Left colon (tissue), 2 donors: ENCODE measurements around the gene ARPC5. TPM values are rescaled to one million over a fixed set of nuclear protein-coding genes. Genes with fewer than 3 reads are reported as not detected.

Experiments used
- ATAC-seq: fragments of 200-7000 bp; cut with Tn5 transposase; one replicate; pipeline ENCODE4 v1.9.1; 2020; ENCODE audit warnings: mild to moderate bottlenecking, moderate library complexity
- DNase-seq, 2 donors: peaks; one replicate each; pipeline ENCODE4 v3.0.0-alpha.2; 2020
- intact Hi-C, 2 donors: fragments of 100-400 bp; cut with DNase I in 1 of 2; cut with micrococcal nuclease in 1 of 2; formaldehyde crosslinking; loops; one replicate each; pipeline versions ENCODE4 v1.11.2 to v1.14.0; 2022; cut with DNase I, micrococcal nuclease
- total RNA-seq, 2 donors: library from RNA; stranded (reverse); fragmentation: NEBNext Ultra II Directional; extraction: Animal tissue kit (Norgen Biotek cat#: 25700); gene quantifications; one replicate each; pipeline ENCODE4 v1.2.1, GENCODE V29; 2021
- donor health status: DM: no; HTN: no; CAD: no.
- donor health status: DM: yes; HTN: yes; CAD: no.

Gene ARPC5
- total RNA-seq, 2 donors from 2014 or later, result 153 to 169 TPM

DNA sequence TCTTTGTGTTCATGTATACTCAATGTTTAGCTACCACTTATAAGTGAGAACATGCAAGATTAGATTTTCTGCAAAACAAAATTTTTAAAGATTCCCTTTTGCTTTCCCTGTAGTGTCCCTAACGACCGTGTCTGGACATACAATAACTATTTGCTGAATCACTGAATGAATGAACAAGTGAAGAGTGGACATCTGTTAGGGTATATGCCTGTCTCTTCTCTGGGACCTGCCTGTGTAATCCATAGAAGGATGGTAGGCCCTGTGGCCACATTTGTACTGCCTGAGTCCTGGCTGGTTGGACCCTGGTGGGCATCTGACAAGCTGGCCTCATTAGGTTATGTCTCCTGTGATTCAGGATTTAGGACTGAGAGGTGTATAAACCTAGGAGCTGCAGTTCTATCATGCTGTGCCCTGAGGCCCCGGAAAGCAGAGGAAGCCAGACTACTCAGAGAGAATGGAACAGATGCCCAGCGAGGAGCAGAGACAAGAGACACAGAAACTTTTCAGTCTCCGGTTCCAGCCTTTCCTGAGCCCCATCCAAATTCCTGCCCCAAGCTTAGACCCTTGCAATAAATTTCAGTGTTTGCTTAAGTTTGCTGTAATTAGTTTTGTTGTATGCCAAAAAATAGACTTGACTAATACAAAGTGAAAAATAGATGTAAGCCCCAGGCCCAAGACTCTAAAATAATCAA is 37.8 kb downstream of the ARPC5 start:
- DNase-seq (no peak), ATAC-seq (no peak)
- intact Hi-C loops, result no loop called here

DNA sequence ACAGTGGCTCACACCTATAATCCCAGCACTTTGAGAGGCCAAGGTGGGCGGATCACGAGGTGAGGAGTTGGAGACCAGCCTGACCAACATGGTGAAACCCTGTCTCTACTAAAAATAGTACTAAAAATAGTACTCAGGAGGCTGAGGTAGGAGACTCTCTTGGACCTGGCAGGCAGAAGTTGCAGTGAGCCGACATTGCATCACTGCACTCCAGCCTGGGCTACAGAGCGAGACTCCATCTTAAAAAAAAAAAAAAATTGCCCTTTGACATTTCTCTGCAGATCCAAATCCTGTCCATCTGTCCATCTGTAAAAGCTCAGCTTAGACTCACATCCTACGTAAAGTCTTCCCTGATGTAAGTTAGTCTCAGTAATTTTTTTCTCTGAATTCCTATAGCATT is 39.1 kb downstream of the ARPC5 start:
- intact Hi-C loops, result no loop called here
- ATAC-seq (no peak), DNase-seq (no peak)

DNA sequence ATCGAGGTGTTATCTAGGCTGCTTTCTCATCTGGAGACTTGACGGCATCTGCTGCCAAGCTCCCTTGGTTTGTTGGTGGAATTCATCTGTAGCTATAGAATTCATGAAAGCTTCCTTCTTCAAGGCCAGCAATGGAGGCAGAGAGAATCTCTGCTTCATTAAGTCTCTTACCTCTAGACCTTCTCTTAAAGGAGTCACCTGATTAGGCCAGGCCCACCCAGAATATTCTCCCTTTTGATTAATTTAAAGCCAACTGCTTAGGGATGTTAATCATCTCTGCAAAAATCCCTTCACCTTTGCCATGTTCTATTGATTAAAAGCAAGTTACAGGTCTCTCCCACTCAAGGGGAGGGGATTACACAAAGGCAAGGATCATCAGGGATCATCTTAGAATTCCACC is 40.0 kb downstream of the ARPC5 start:
- no peak for ATAC-seq
- intact Hi-C loops, result no loop called here
- DNase-seq, result no peak

DNA sequence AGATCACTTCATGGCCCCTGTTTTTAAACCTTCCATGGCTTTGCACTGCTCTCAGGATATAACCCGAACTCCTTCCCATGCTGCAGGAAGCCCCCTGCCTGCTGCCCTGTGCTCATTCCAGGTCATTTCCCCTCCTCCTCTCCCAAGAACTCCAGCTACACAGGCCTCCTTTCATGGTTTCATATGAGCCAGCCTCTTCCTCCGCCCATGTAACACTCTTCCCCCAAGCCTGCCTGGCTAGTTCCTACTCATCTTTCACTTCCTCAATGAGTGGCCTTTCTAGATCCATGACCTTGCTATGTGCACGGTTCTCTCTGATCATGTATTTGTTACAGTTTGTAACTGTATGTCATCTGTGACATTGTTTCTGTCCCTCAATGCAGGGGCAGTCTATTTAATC is 42.2 kb downstream of the ARPC5 start:
- intact Hi-C loops, result no loop called here
- DNase-seq (no peak), ATAC-seq (no peak)

DNA sequence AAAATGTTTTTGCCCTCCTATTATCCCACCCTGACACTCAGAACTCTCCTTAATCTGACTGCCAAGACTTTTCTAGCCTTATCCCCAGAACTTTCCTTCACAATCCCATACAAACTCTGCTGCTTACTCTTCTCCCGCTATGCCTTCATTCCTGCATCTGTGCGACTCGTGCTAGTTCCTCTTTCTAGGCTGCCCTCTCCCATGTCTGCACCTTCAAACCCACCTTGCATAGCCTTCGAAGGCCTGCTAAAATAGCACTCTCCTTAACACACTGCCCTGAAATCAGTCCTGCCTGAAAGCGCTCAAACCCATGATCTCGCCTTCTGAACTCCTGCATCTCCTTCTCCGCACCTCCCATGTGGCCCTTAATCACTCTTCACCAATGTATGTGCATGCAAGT is 42.9 kb downstream of the ARPC5 start:
- intact Hi-C loops, result no loop called here
- no peak for DNase-seq

DNA sequence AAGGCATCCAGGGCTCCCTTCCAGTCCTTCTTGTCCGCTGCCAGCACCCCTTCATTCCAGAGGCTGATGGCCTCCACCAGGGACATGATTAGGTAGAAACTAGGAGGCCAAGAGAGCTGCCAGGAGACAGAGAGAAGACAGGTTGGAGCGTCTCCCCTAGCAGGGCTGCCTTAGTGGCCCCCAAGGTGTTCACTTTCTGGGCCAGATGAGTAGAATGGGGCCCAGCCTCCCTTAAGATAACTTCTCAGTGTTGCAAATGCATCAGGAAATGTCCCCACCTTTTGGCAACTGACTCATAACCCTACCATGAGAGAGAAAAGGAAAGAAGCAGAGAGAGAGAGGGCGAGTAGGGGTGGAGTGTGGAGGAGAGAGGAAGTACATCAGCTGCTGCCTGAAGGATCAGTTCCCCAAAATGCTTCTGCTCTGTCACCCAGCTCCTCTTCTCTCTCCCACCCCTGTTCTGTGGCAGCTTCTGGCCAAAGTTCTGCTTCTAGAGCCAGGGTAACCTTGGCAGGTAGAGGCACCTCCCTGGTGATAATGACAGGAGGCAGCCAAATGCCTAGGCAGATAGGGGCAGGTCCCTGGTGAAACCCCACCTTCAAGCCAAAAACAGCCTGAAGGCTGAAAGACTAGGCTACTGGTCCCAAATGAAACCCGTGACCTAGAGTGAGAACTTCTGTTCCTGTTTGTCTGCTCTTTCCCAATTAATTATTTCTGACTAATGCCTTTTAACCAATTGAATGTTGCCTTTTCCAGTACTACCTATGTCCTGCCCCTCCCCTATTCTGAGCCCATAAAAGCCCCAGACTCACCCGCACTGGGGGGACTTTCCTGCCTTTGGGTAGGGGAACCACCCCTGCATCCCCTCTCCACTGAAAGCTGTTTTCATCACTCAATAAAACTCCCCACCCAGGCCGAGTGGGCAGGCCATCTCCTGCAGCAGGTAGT is 45.1 kb downstream of the ARPC5 start, which contains the start of gene NCF2:
NCF2 (minus strand) TSS at position 216 of the 948 bp plus-strand sequence; CDS start at position 86, 130 bp downstream.
- peak in 1 of 2 donors; percentile 29 for DNase-seq
- ATAC-seq, result peak; percentile 62
- intact Hi-C loops, result no loop called here

More for the DNA sequence above, 42.9 kb downstream of the ARPC5 start:
- no peak for ATAC-seq

DNA sequence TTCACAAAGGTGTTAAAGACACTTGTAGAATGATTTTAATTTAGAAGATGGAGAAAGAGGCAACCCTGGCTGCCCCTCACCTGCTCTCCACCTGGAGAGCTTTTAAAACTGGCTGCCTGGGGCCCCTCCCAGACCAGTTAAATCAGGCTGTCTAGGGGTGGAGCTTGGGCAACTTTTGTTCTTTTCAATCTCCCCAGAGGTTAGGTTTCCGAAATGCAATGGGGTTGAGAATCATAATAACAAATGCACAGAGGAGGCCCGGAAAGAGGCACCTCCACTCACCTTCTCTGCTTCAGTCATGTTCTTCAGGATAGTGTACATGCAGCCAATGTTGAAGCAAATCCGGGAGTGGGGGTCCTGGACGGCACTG is 45.7 kb downstream of the ARPC5 start:
- no peak for ATAC-seq
- no peak for DNase-seq
- intact Hi-C loops, result no loop called here

DNA sequence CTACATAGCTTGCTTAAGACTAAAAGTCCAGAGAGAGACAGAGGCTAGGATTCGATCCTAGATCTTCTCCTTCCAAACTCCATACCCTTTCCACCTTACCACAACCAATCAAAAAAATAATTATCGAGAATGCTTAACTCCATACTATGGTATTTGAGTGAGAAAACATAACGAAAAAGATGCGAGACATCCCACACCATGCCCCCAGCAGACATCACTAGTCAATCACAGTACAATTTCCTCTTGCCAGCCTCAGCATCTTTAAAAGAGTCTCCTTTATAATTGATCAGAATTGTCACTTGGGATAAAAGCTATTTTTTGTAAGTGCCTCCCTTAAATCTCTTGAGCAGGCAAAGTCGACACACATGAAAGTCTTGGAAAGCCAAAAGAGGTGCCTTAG is 46.2 kb downstream of the ARPC5 start:
- ATAC-seq, result no peak
- no peak for DNase-seq
- intact Hi-C loops, result no loop called here

DNA sequence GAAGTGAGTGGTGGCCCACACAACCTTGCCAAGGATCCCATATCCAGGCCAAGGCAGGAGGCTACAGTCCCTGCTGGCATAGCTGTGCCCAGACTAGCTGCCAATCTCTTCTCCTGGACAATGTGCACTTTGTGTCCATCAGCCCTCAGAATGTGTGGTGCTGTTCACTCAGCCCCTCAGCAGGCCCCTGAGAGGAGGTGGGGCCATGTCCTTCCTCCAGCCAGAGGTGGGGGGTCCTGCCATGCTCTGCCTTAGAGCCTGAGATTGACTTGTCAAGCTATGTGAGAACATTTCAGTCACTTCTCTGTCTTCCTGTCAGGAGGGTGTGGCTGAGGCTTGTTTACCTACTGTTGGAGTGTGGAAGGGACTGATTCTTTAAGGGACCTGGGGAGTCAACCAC is 46.8 kb downstream of the ARPC5 start:
- intact Hi-C loops, result no loop called here
- ATAC-seq, result peak; percentile 92
- DNase-seq, result peak; percentile 25 to 49

DNA sequence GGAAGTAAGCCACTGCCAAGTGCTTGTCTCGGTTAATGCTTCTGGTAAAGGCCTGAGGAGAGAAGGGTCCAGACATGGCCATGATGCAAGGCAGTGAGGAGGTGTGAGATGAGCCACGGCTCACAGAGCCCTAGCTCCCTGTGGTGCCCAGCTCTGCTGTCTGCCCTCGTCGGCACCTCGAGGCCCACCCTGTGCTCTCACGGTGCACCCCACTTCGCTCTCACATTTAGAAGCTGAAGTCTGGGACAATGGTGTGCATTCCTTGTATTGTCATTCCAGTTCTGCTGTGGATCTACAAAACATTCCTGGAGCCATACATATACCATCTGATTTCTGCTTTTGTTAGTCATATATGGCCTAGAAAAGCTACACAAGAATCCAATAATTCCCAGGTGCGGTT is 48.7 kb downstream of the ARPC5 start:
- intact Hi-C loops, result no loop called here
- no peak for DNase-seq
- ATAC-seq, result no peak

DNA sequence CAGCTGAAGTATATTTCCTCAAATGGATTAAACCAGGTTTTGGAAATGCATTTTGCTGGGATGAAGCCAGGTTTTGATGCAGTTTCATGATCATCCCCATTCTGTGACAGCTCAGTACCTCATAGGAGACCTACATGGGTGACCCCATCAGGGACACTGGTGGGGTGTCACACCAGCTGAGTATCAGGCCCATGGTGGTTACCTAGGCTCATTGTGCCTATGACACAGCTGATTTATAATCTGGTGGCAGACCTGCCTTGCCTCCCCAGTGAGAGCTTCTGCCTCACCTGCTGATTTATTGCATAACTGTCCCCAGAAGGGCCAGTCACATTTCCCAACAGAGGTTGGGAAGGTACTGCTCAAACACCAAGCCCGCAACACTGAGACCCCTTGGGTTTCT is 49.1 kb downstream of the ARPC5 start:
- ATAC-seq, result no peak
- intact Hi-C loops, result no loop called here
- no peak for DNase-seq

DNA sequence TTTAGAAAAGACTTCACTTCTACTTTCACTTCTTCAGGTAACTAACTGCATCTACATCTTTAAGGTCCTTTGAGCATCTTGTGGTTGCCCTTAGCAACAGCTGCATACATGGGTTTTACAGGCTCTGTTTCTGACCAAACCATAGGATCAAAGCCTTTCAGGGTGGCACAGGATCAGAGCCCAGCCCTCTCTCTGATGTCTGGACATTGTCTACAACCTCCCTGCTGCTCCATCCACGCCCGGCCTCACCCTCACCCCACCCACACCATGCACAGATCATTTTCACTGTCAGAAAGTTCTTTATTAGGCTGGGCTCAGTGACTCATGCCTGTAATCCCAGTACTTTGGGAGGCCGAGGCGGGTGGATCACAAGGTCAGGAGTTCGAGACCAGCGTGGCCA is 50.5 kb downstream of the ARPC5 start:
- ATAC-seq (peak; percentile 72), DNase-seq (peak in 1 of 2 donors; percentile 30)
- intact Hi-C loops, result no loop called here

DNA sequence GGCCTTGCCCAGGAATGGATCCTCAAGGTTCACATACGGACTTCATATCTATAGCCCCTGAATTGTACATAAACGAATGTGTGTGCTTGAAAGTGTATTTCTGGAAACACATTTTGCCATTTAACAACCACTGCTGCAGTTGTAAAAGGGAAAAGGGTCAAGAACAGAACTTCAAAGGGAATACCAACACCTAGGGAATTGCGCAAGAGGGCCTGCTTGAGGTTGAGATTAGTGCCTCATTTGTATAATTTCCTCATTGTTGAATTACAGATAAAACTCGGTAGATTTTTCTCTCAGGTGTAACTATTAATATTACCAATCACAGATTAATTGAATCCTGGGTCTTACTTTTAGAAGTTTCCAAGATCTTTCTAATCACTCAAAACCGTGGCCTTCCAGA is 51.4 kb downstream of the ARPC5 start:
- DNase-seq (no peak), ATAC-seq (no peak)
- intact Hi-C loops, result no loop called here

DNA sequence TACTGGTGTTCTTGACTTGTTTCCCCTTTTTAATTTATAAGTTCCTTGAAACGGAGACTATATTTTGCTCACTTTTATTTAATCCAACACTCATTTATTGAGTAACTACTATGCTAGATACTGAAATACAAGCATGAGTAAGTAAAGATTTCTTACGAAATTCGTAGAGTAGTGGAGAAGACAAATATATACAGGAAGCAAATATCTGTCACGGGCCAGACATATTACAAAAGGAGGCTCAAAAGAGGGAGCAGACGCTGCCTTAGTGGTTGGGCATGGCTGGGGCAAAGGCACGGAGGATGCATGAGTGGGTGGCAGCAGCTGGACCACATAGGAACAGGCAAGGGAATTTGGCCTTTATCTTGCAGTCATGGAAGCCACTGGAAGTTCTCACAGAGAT is 52.1 kb downstream of the ARPC5 start:
- DNase-seq, result no peak
- intact Hi-C loops, result no loop called here
- no peak for ATAC-seq

DNA sequence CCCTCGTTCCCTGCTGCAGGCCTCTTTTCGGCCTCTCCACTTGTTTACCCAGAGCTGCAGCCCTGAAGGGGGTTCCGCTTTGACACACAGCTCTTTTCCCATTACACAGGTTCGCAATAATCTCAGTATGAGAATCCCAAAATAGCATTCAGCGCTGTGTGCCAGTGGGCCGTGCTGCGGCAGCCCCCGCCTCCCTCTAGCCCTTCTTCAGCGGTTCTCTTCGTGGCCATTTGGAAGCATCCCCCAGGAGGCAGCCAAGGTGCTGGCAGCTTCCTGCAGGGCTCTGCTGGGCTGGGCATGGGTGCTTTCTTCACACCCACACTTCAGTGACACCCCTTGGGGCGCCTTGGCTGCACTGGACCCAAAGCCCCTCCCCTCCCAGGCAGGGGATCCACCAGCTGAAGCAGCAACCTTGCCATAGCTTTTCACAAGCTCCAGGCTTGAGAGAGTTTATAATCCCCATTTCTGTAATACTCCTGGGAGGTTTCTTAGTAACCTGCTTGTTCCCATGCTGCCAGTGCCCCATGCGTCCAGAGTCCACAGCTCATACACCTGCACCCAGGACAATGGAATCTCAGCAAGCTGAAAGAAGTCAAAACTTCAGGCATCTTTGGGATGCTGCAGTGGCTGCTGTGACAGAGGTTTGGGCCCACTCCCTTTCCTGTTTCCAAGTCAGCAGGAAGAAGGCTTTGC is 53.4 kb downstream of the ARPC5 start:
- intact Hi-C loops, result no loop called here
- DNase-seq (no peak), ATAC-seq (peak; percentile 56)

DNA sequence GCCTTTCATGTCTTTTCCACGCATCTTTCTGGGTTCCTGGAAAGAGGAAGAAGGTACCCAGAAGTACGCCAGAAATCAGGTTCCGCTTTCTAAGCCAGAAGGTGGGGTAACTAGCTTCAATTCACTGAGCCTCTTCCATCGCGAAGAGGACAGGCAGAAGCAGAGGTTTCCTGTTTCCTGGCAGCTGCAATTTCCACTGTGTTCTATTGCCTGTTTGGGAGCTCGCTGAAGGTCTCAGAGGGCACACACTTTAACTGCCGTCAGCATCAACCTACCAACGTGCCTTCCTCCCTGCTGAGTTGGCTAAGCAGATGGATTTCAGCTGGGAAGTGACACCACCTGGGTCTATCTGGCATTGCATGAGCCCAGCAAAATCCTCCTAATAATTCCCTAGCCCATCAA is 55.3 kb downstream of the ARPC5 start:
- DNase-seq (no peak), ATAC-seq (no peak)
- intact Hi-C loops, result no loop called here

DNA sequence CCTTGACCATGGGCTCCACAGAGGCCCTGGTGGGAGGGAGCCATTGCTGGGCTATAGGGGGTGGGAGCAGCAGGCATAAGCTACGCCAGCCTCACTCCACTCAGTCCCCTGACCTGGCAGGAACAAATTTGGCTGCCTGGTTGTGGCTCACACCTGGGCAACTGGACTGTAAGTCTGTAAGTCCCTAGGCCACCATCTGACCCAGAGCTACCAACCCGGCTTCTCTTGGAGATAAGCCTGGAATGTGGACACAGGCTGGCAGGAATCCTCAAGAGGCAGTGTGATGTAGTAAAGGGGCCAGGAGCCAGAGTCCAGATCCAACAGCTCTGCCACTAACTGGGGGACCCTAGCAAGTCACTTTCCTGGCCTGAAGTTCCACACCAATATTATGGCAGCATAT is 56.7 kb downstream of the ARPC5 start:
- no peak for DNase-seq
- ATAC-seq, result no peak
- intact Hi-C loops, result no loop called here

DNA sequence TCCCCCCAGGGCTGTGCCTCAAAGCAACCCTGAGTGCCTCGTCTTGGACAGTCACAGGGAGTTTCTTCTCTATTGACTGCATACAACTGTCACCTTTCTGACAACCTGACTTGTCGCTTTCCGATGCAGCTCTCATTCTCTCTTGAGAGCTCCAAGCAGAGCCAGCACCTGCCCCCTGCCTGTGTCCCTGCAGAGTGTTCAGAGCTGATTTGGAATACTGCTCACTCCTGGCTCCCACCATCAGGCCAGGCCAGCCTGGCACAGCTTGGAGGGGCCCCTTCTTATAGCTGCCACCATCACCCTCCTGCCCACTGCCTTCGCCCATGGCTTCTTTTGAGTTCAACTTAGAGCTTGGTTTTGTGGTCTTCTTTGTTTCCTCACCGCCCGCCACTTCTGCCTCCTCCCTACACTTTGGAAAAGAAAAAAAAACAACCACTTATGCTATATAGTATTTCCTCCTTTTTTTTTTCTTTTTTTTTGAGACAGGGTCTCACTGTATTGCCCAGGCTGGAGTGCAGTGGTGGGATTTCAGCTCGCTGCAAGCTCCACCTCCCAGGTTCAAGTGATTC is 57.6 kb downstream of the ARPC5 start:
- DNase-seq, result no peak
- ATAC-seq, result no peak
- intact Hi-C loops, result no loop called here

DNA sequence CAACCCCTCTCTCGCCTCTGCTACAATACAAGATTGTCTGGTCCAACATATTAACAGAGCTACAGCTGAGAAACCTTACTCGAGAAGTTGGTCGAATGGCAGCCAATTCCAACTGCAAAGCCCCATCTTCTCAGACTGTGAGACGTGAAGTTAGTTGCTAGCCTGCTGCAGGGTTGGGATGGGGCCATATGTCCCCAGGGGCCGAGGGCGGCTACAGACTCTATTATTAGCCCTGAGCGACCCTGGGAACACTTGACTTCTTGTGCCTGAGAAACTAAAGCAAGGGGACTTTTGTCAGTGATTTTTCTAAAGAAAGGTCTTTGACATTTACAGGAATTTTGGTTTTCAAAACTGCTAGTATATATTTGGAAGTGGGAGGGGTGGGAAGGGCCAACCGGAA is 59.0 kb downstream of the ARPC5 start:
- ATAC-seq (no peak), DNase-seq (no peak)
- intact Hi-C loops, result no loop called here
